Suprapubic skin (tissue), 4 donors: ENCODE data around the gene ZNF692. TPM values are rescaled to one million over a fixed set of nuclear protein-coding genes. Genes with fewer than 3 reads are reported as not detected.
A peak's percentile ranks its signal among the peaks of the same experiment; 100 is the strongest.

Experiments used
- DNase-seq, 2 donors: peaks; one replicate each; pipeline ENCODE4 v3.0.0-alpha.2; 2019; ENCODE audit warnings: low spot score in 2 of 2
- H3K27ac ChIP-seq: fragments of 200-600 bp; sonication (generic); one replicate; pipeline ENCODE4 v1.5.1; 2019
- H3K27me3 ChIP-seq: fragments of 200-600 bp; sonication (generic); one replicate; pipeline ENCODE4 v1.5.1; 2019
- H3K36me3 ChIP-seq: fragments of 200-600 bp; sonication (generic); one replicate; pipeline ENCODE4 v1.5.1; 2019
- H3K4me1 ChIP-seq: fragments of 200-600 bp; sonication (generic); one replicate; pipeline ENCODE4 v1.5.1; 2019
- H3K4me3 ChIP-seq: fragments of 200-600 bp; sonication (generic); one replicate; pipeline ENCODE4 v1.5.1; 2019; ENCODE audit warnings: mild to moderate bottlenecking
- H3K9me3 ChIP-seq: fragments of 200-600 bp; sonication (generic); one replicate; pipeline ENCODE4 v1.5.1; 2019
- CTCF ChIP-seq, 2 donors: fragments of 200-600 bp in 1 of 2; fragments of 450-650 bp in 1 of 2; sonication (generic) in 1 of 2; IDR thresholded peaks; one replicate each; pipeline ENCODE4 v1.5.1; 2016 to 2019; ENCODE audit warnings: antibody characterized with exemption in 2 of 2, mild to moderate bottlenecking in 1 of 2, moderate library complexity in 1 of 2
- EP300 ChIP-seq: sonication (generic); formaldehyde crosslinking; IDR thresholded peaks from one replicate; pipeline ENCODE4 v1.6.1; 2017; ENCODE audit warnings: antibody characterized with exemption
- POLR2A ChIP-seq, 2 donors: fragments of 450-650 bp; IDR thresholded peaks; one replicate each; pipeline ENCODE4 v1.6.1; 2017; ENCODE audit warnings: antibody characterized with exemption in 2 of 2, mild to moderate bottlenecking in 2 of 2, moderate library complexity in 2 of 2
- POLR2AphosphoS5 ChIP-seq, 3 donors: sonication (generic); formaldehyde crosslinking; IDR thresholded peaks; one replicate each; pipeline ENCODE4 v1.6.1; 2017; ENCODE audit warnings: antibody characterized with exemption in 3 of 3
- WGBS: methylation state at CpG from one replicate; pipeline ENCODE4 v1.1.5; 2018; 5-methylcytosine and 5-hydroxymethylcytosine counted together
- total RNA-seq, 4 donors: library from RNA; depleted of rRNA; stranded (reverse); fragments of >200 nt; gene quantifications; one replicate each; pipeline ENCODE4 v1.1.0, GENCODE V29; 2016

ZNF692 gene
- total RNA-seq, 4 donors from 2014 or later: 30.2 to 138 (median 52.6) TPM

GRCh38 chr1:248841702-248842395 is 17.0 kb downstream of the ZNF692 start:
- peaks cover 21% of the 10 kb centered on the region for H3K36me3 ChIP-seq
- H3K9me3 ChIP-seq: no peaks in the 10 kb centered on the region
- peak overlapping the region; percentile 73 for H3K27ac ChIP-seq
- 29% methylated on average over 12 of the region's 12 CpGs for WGBS
- DNase-seq: peak; percentile 29 to 72
- no peaks in the 10 kb centered on the region for H3K27me3 ChIP-seq
- TF ChIP-seq POLR2A (IDR thresholded peaks at IDR 0.05): no peak
- peak in 1 of 2 donors; percentile 63 for TF ChIP-seq CTCF (IDR thresholded peaks at IDR 0.05)
- H3K4me1 ChIP-seq: peaks cover 52% of the 10 kb centered on the region
- H3K4me3 ChIP-seq: no peak overlapping the region

DNA sequence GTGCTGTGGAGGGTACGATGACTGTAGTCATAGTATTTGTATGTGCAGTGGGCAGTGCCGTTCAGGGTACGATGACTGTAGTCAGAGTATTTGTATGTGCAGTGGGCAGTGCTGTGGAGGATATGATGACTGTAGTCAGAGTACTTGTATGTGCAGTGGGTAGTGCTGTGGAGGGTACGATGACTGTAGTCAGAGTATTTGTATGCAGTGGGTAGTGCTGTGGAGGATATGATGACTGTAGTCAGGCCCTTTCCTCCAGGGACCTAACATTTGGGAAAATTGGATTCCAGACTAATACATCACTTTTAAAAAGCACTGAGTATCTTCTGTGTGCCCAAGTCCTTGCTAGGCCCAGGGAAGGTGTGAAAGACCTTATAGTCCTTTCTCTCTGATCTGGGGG is 17.9 kb downstream of the ZNF692 start:
- TF ChIP-seq EP300 (no peak), CTCF (IDR thresholded peaks at IDR 0.05) (no peak), POLR2A (IDR thresholded peaks at IDR 0.05) (no peak), POLR2AphosphoS5 (IDR thresholded peaks at IDR 0.05) (no peak)
- WGBS: 92% methylated on average over 4 of the region's 4 CpGs
- no peaks in the 10 kb centered on the region for H3K27me3 ChIP-seq
- no peak overlapping the region for H3K27ac ChIP-seq
- peaks cover 52% of the 10 kb centered on the region for H3K4me1 ChIP-seq
- peaks cover 12% of the 10 kb centered on the region for H3K36me3 ChIP-seq
- no peak overlapping the region for H3K4me3 ChIP-seq
- no peaks in the 10 kb centered on the region for H3K9me3 ChIP-seq
- DNase-seq: no peak

GRCh38 chr1:248839168-248839555 is 19.7 kb downstream of the ZNF692 start:
- TF ChIP-seq POLR2A (IDR thresholded peaks at IDR 0.05) (no peak), CTCF (IDR thresholded peaks at IDR 0.05) (no peak), POLR2AphosphoS5 (IDR thresholded peaks at IDR 0.05) (no peak), EP300 (no peak)
- Histone ChIP-seq H3K9me3 (no peaks in the 10 kb centered on the region), H3K27me3 (no peaks in the 10 kb centered on the region), H3K27ac (peak overlapping the region; percentile 99), H3K36me3 (no peaks in the 10 kb centered on the region), H3K4me1 (peaks cover 52% of the 10 kb centered on the region), H3K4me3 (peak overlapping the region; percentile 75)
- DNase-seq: no peak
- WGBS: 14% methylated on average over 8 of the region's 10 CpGs

DNA sequence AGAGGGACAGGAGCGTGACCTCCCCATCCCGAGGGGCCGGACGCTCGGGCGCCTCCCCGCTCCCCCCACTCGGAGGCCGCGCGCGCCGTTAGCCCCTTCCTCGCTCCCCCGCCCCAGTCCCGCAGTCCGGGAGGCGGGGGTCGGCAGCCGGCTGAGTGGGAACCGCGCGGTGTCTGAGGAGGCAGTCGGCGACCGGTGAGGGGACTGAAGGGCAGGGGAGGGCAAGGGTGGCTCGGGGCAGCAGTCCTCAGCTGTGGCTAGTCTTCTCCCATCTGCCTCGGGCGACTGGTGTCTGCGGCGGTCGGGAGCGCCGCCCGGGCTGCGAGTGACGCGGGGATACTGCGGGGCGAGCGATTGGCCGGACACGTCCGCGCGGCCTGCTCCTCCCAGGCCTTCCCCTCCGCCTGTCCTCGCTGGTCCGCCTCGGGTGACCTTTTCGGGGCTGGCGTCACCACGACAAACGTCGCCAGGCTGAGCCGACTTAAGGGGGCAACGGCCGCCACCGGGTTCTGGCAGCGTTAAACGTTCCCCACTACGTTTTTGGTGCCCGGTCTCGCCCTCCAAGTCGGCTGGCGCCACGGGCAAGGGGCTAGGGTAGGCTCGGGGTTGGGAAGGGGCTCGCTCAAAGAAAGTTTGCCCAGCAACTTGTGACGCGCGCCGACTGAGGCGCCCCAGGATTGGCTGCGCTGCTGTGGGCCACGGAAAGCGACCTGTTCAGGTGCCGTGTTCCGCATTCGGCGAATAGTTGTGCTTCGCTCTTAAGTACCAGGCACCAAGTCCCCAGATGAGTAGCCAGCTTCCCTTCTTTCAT is 20.3 kb downstream of the ZNF692 start:
- WGBS: under 1% methylated on average over 47 of the region's 82 CpGs
- peak overlapping the region; percentile 75 for H3K4me3 ChIP-seq
- H3K27me3 ChIP-seq: no peaks in the 10 kb centered on the region
- peak overlapping the region; percentile 99 for H3K27ac ChIP-seq
- peak; percentile 95 to 96 for DNase-seq
- TF ChIP-seq CTCF (IDR thresholded peaks at IDR 0.05) (no peak), POLR2AphosphoS5 (IDR thresholded peaks at IDR 0.05) (peak in 2 of 3 donors; percentile 46 to 55), POLR2A (IDR thresholded peaks at IDR 0.05) (peak; percentile 68 to 86)
- H3K36me3 ChIP-seq: no peaks in the 10 kb centered on the region
- no peaks in the 10 kb centered on the region for H3K9me3 ChIP-seq
- peaks cover 52% of the 10 kb centered on the region for H3K4me1 ChIP-seq

- TF ChIP-seq EP300 (no peak), CTCF (IDR thresholded peaks at IDR 0.05) (no peak), POLR2AphosphoS5 (IDR thresholded peaks at IDR 0.05) (peak in 1 of 3 donors; percentile 27), POLR2A (IDR thresholded peaks at IDR 0.05) (peak in 1 of 2 donors; percentile 67)
- 0% methylated on average over 7 of the region's 48 CpGs for WGBS
- Histone ChIP-seq H3K4me1 (peaks cover 45% of the 10 kb centered on the region), H3K36me3 (no peaks in the 10 kb centered on the region), H3K27ac (peak within 1 kb of the TSS; percentile 99), H3K4me3 (peak within 1 kb of the TSS; percentile 75), H3K27me3 (no peaks in the 10 kb centered on the region), H3K9me3 (no peaks in the 10 kb centered on the region)
- peak; percentile 99 for DNase-seq
Observed at GRCh38 chr1:248837781-248838356, 21.0 kb downstream of the ZNF692 start, which contains the start of gene ZNF672. TSS of gene ZNF672 (plus strand) at chr1:248838224. CDS start at chr1:248847275, 9,051 bp downstream.
